ENCODE data around the gene NMUR2.

Gene NMUR2

GRCh38 chr5:152397581-152397980, 7.5 kb downstream of the NMUR2 start:
- Histone ChIP-seq H3K9me3 (ENCODE audit: control insufficient read depth, low read length) (no peaks in the 10 kb centered on the region), H3K9ac (ENCODE audit: low read length) (no peak overlapping the region), H3K4me3 (ENCODE audit: low read length) (no peak overlapping the region), H3K36me3 (ENCODE audit: control insufficient read depth, insufficient read depth, low read length) (no peaks in the 10 kb centered on the region), H3K4me1 (ENCODE audit: control insufficient read depth, insufficient read depth, low read length) (peaks cover 8% of the 10 kb centered on the region), H3K27me3 (ENCODE audit: control insufficient read depth, insufficient read depth, low read length) (no peaks in the 10 kb centered on the region)

GRCh38 chr5:152393441-152393840, 11.6 kb downstream of the NMUR2 start:
- Histone ChIP-seq H3K36me3 (ENCODE audit: control insufficient read depth, insufficient read depth, low read length) (no peaks in the 10 kb centered on the region), H3K9me3 (ENCODE audit: control insufficient read depth, low read length) (no peaks in the 10 kb centered on the region), H3K27me3 (ENCODE audit: control insufficient read depth, insufficient read depth, low read length) (no peaks in the 10 kb centered on the region), H3K4me1 (ENCODE audit: control insufficient read depth, insufficient read depth, low read length) (peaks cover 8% of the 10 kb centered on the region), H3K4me3 (ENCODE audit: low read length) (no peak overlapping the region), H3K9ac (ENCODE audit: low read length) (no peak overlapping the region)

GRCh38 chr5:152389208-152389849, 15.8 kb downstream of the NMUR2 start:
- no peaks in the 10 kb centered on the region for H3K27me3 ChIP-seq (ENCODE audit: control insufficient read depth, insufficient read depth, low read length)
- no peaks in the 10 kb centered on the region for H3K36me3 ChIP-seq (ENCODE audit: control insufficient read depth, insufficient read depth, low read length)
- peaks cover 8% of the 10 kb centered on the region for H3K4me1 ChIP-seq (ENCODE audit: control insufficient read depth, insufficient read depth, low read length)
- no peak overlapping the region for H3K9ac ChIP-seq (ENCODE audit: low read length)
- H3K4me3 ChIP-seq (ENCODE audit: low read length): no peak overlapping the region
- H3K9me3 ChIP-seq (ENCODE audit: control insufficient read depth, low read length): no peaks in the 10 kb centered on the region

- no peak overlapping the region for H3K9ac ChIP-seq (ENCODE audit: low read length)
- no peaks in the 10 kb centered on the region for H3K36me3 ChIP-seq (ENCODE audit: control insufficient read depth, insufficient read depth, low read length)
- H3K27me3 ChIP-seq (ENCODE audit: control insufficient read depth, insufficient read depth, low read length): no peaks in the 10 kb centered on the region
- no peaks in the 10 kb centered on the region for H3K9me3 ChIP-seq (ENCODE audit: control insufficient read depth, low read length)
- no peak overlapping the region for H3K4me3 ChIP-seq (ENCODE audit: low read length)
- peaks cover 7% of the 10 kb centered on the region for H3K4me1 ChIP-seq (ENCODE audit: control insufficient read depth, insufficient read depth, low read length)
Measured at GRCh38 chr5:152388610-152389009, 16.5 kb downstream of the NMUR2 start.

GRCh38 chr5:152380415-152381123, 24.5 kb downstream of the NMUR2 start:
- Histone ChIP-seq H3K4me1 (ENCODE audit: control insufficient read depth, insufficient read depth, low read length) (peaks cover 3% of the 10 kb centered on the region), H3K4me3 (ENCODE audit: low read length) (no peak overlapping the region), H3K9me3 (ENCODE audit: control insufficient read depth, low read length) (no peaks in the 10 kb centered on the region), H3K36me3 (ENCODE audit: control insufficient read depth, insufficient read depth, low read length) (no peaks in the 10 kb centered on the region), H3K27me3 (ENCODE audit: control insufficient read depth, insufficient read depth, low read length) (no peaks in the 10 kb centered on the region), H3K9ac (ENCODE audit: low read length) (no peak overlapping the region)

GRCh38 chr5:152379331-152379730, 25.7 kb downstream of the NMUR2 start:
- no peaks in the 10 kb centered on the region for H3K36me3 ChIP-seq (ENCODE audit: control insufficient read depth, insufficient read depth, low read length)
- peaks cover 3% of the 10 kb centered on the region for H3K4me1 ChIP-seq (ENCODE audit: control insufficient read depth, insufficient read depth, low read length)
- no peak overlapping the region for H3K4me3 ChIP-seq (ENCODE audit: low read length)

GRCh38 chr5:152378730-152379129, 26.3 kb downstream of the NMUR2 start:
- Histone ChIP-seq H3K4me3 (ENCODE audit: low read length) (no peak overlapping the region), H3K4me1 (ENCODE audit: control insufficient read depth, insufficient read depth, low read length) (peaks cover 3% of the 10 kb centered on the region), H3K27me3 (ENCODE audit: control insufficient read depth, insufficient read depth, low read length) (no peaks in the 10 kb centered on the region), H3K36me3 (ENCODE audit: control insufficient read depth, insufficient read depth, low read length) (no peaks in the 10 kb centered on the region), H3K9ac (ENCODE audit: low read length) (no peak overlapping the region), H3K9me3 (ENCODE audit: control insufficient read depth, low read length) (no peaks in the 10 kb centered on the region)

More at GRCh38 chr5:152379331-152379730, 25.7 kb downstream of the NMUR2 start:
- no peaks in the 10 kb centered on the region for H3K27me3 ChIP-seq (ENCODE audit: control insufficient read depth, insufficient read depth, low read length)
- no peak overlapping the region for H3K9ac ChIP-seq (ENCODE audit: low read length)
- H3K9me3 ChIP-seq (ENCODE audit: control insufficient read depth, low read length): no peaks in the 10 kb centered on the region

GRCh38 chr5:152376886-152377285, 28.2 kb downstream of the NMUR2 start:
- peaks cover 3% of the 10 kb centered on the region for H3K4me1 ChIP-seq (ENCODE audit: control insufficient read depth, insufficient read depth, low read length)
- no peak overlapping the region for H3K9ac ChIP-seq (ENCODE audit: low read length)
- no peak overlapping the region for H3K4me3 ChIP-seq (ENCODE audit: low read length)
- no peaks in the 10 kb centered on the region for H3K27me3 ChIP-seq (ENCODE audit: control insufficient read depth, insufficient read depth, low read length)
- H3K36me3 ChIP-seq (ENCODE audit: control insufficient read depth, insufficient read depth, low read length): no peaks in the 10 kb centered on the region
- H3K9me3 ChIP-seq (ENCODE audit: control insufficient read depth, low read length): no peaks in the 10 kb centered on the region

- no peak overlapping the region for H3K9ac ChIP-seq (ENCODE audit: low read length)
- H3K27me3 ChIP-seq (ENCODE audit: control insufficient read depth, insufficient read depth, low read length): no peaks in the 10 kb centered on the region
- no peaks in the 10 kb centered on the region for H3K4me1 ChIP-seq (ENCODE audit: control insufficient read depth, insufficient read depth, low read length)
- no peak overlapping the region for H3K4me3 ChIP-seq (ENCODE audit: low read length)
- H3K9me3 ChIP-seq (ENCODE audit: control insufficient read depth, low read length): no peaks in the 10 kb centered on the region
- H3K36me3 ChIP-seq (ENCODE audit: control insufficient read depth, insufficient read depth, low read length): no peaks in the 10 kb centered on the region
Measured at GRCh38 chr5:152374711-152375275, 30.3 kb downstream of the NMUR2 start.

GRCh38 chr5:152372875-152373274, 32.2 kb downstream of the NMUR2 start:
- H3K36me3 ChIP-seq (ENCODE audit: control insufficient read depth, insufficient read depth, low read length): no peaks in the 10 kb centered on the region

GRCh38 chr5:152369298-152369697, 35.8 kb downstream of the NMUR2 start:
- Histone ChIP-seq H3K9ac (ENCODE audit: low read length) (no peak overlapping the region), H3K4me1 (ENCODE audit: control insufficient read depth, insufficient read depth, low read length) (no peaks in the 10 kb centered on the region), H3K9me3 (ENCODE audit: control insufficient read depth, low read length) (no peaks in the 10 kb centered on the region), H3K27me3 (ENCODE audit: control insufficient read depth, insufficient read depth, low read length) (no peaks in the 10 kb centered on the region), H3K4me3 (ENCODE audit: low read length) (no peak overlapping the region), H3K36me3 (ENCODE audit: control insufficient read depth, insufficient read depth, low read length) (no peaks in the 10 kb centered on the region)

More at GRCh38 chr5:152372875-152373274, 32.2 kb downstream of the NMUR2 start:
- Histone ChIP-seq H3K4me1 (ENCODE audit: control insufficient read depth, insufficient read depth, low read length) (no peaks in the 10 kb centered on the region), H3K27me3 (ENCODE audit: control insufficient read depth, insufficient read depth, low read length) (no peaks in the 10 kb centered on the region), H3K9me3 (ENCODE audit: control insufficient read depth, low read length) (no peaks in the 10 kb centered on the region), H3K9ac (ENCODE audit: low read length) (no peak overlapping the region), H3K4me3 (ENCODE audit: low read length) (no peak overlapping the region)

- Histone ChIP-seq H3K27me3 (ENCODE audit: control insufficient read depth, insufficient read depth, low read length) (no peaks in the 10 kb centered on the region), H3K9me3 (ENCODE audit: control insufficient read depth, low read length) (no peaks in the 10 kb centered on the region), H3K4me3 (ENCODE audit: low read length) (no peak overlapping the region), H3K4me1 (ENCODE audit: control insufficient read depth, insufficient read depth, low read length) (no peaks in the 10 kb centered on the region), H3K36me3 (ENCODE audit: control insufficient read depth, insufficient read depth, low read length) (no peaks in the 10 kb centered on the region), H3K9ac (ENCODE audit: low read length) (no peak overlapping the region)
Measured at GRCh38 chr5:152367554-152367953, 37.5 kb downstream of the NMUR2 start.

Measured in mucosa of stomach (tissue), 1 donor.